ENCODE results near the gene HES4. TPM values are rescaled to one million over a fixed set of nuclear protein-coding genes. Genes with fewer than 3 reads are reported as not detected.
"Not testable (repeated sequence)": the region's sequence is repeated elsewhere in the genome, so short reads cannot be mapped to it uniquely, and the experiment has no call there.

The HES4 gene
- polyA plus RNA-seq, 1 donor (not counting 4 experiments of a cell fraction or from before 2014, with no cell fraction given) = 3.0 TPM

GRCh38 chr1:1032424-1032823 is 32.5 kb upstream of the HES4 start:
- Histone ChIP-seq H3K4me1 (ENCODE audit: control insufficient read depth, extremely low read depth, insufficient read depth, low read length) (peaks cover 6% of the 10 kb centered on the region), H3K4me2 (ENCODE audit: control insufficient read depth, extremely low read depth, insufficient read depth, low read depth, low read length) (peak overlapping the region; percentile 45), H3K27ac (ENCODE audit: control insufficient read depth, insufficient read depth, low read length) (no peak overlapping the region), H3K79me2 (ENCODE audit: control insufficient read depth, insufficient read depth, low read length) (peaks cover 50% of the 10 kb centered on the region), H3K9ac (ENCODE audit: control insufficient read depth, extremely low read depth, insufficient read depth, low read length) (no peak overlapping the region), H3K9me3 (ENCODE audit: control insufficient read depth, low read depth, low read length) (no peaks in the 10 kb centered on the region), H3K4me3 (ENCODE audit: control insufficient read depth in 2 of 3, extremely low read depth in 1 of 3, insufficient read depth in 2 of 3, low read depth in 1 of 3, low read length in 3 of 3) (no peak overlapping the region), H4K20me1 (ENCODE audit: control insufficient read depth, extremely low read depth, insufficient read depth, low read length) (peaks cover 43% of the 10 kb centered on the region), H3K9me1 (ENCODE audit: control insufficient read depth, extremely low read depth, insufficient read depth, low read length) (peaks cover 5% of the 10 kb centered on the region), H3K27me3 (ENCODE audit: control insufficient read depth, extremely low read depth, insufficient read depth, low read length) (no peaks in the 10 kb centered on the region), H2AFZ (ENCODE audit: control insufficient read depth, low read length) (no peak overlapping the region), H3K36me3 (ENCODE audit: control insufficient read depth in 2 of 2, extremely low read depth in 1 of 2, insufficient read depth in 2 of 2, low read length in 2 of 2) (peaks cover 23 to 30% of the 10 kb centered on the region in 2 experiments)
- DNase-seq (ENCODE audit: low read depth, low spot score) (no peak), FAIRE-seq (no peak)
- TF ChIP-seq EZH2 (IDR thresholded peaks at IDR 0.05; ENCODE audit: low read length) = no peak
- peak in 1 of 3 experiments; percentile 15 for TF ChIP-seq CTCF (optimal IDR thresholded peaks at IDR 0.05 in 1 of 3, IDR thresholded peaks at IDR 0.05 in 1 of 3, conservative IDR thresholded peaks at IDR 0.05 in 1 of 3; ENCODE audit: extremely low read depth in 1 of 3, insufficient read depth in 2 of 3, low read length in 3 of 3)
- dilution Hi-C loops (cut with MboI; ENCODE audit: extremely low pct_ligation_motif_present, low sequenced_read_pairs) = no loop called here

- FAIRE-seq (no peak), DNase-seq (ENCODE audit: low read depth, low spot score) (no peak)
- no peak overlapping the region for H3K4me2 ChIP-seq (ENCODE audit: control insufficient read depth, extremely low read depth, insufficient read depth, low read depth, low read length)
- no peak overlapping the region for H3K27ac ChIP-seq (ENCODE audit: control insufficient read depth, insufficient read depth, low read length)
- no peak overlapping the region for H3K9ac ChIP-seq (ENCODE audit: control insufficient read depth, extremely low read depth, insufficient read depth, low read length)
- peaks cover 37% of the 10 kb centered on the region for H4K20me1 ChIP-seq (ENCODE audit: control insufficient read depth, extremely low read depth, insufficient read depth, low read length)
- peaks cover 23 to 27% of the 10 kb centered on the region in 2 experiments for H3K36me3 ChIP-seq (ENCODE audit: control insufficient read depth in 2 of 2, extremely low read depth in 1 of 2, insufficient read depth in 2 of 2, low read length in 2 of 2)
- H3K27me3 ChIP-seq (ENCODE audit: control insufficient read depth, extremely low read depth, insufficient read depth, low read length) = no peaks in the 10 kb centered on the region
- H3K9me3 ChIP-seq (ENCODE audit: control insufficient read depth, low read depth, low read length) = no peaks in the 10 kb centered on the region
- H3K9me1 ChIP-seq (ENCODE audit: control insufficient read depth, extremely low read depth, insufficient read depth, low read length) = peaks cover 5% of the 10 kb centered on the region
- peaks cover 50% of the 10 kb centered on the region for H3K79me2 ChIP-seq (ENCODE audit: control insufficient read depth, insufficient read depth, low read length)
- TF ChIP-seq EZH2 (IDR thresholded peaks at IDR 0.05; ENCODE audit: low read length) = no peak
- TF ChIP-seq CTCF (optimal IDR thresholded peaks at IDR 0.05 in 1 of 3, IDR thresholded peaks at IDR 0.05 in 1 of 3, conservative IDR thresholded peaks at IDR 0.05 in 1 of 3; ENCODE audit: extremely low read depth in 1 of 3, insufficient read depth in 2 of 3, low read length in 3 of 3) = no peak
- peaks cover 3% of the 10 kb centered on the region for H3K4me1 ChIP-seq (ENCODE audit: control insufficient read depth, extremely low read depth, insufficient read depth, low read length)
- no peak overlapping the region for H3K4me3 ChIP-seq (ENCODE audit: control insufficient read depth in 2 of 3, extremely low read depth in 1 of 3, insufficient read depth in 2 of 3, low read depth in 1 of 3, low read length in 3 of 3)
- dilution Hi-C loops (cut with MboI; ENCODE audit: extremely low pct_ligation_motif_present, low sequenced_read_pairs) = no loop called here
- no peak overlapping the region for H2AFZ ChIP-seq (ENCODE audit: control insufficient read depth, low read length)
Observed at GRCh38 chr1:1031659-1032235, 31.9 kb upstream of the HES4 start.

GRCh38 chr1:1030867-1031658 is 31.2 kb upstream of the HES4 start:
- H3K27ac ChIP-seq (ENCODE audit: control insufficient read depth, insufficient read depth, low read length); dilution Hi-C loops (cut with MboI; ENCODE audit: extremely low pct_ligation_motif_present, low sequenced_read_pairs); FAIRE-seq; H3K27me3 ChIP-seq (ENCODE audit: control insufficient read depth, extremely low read depth, insufficient read depth, low read length); H3K9ac ChIP-seq (ENCODE audit: control insufficient read depth, extremely low read depth, insufficient read depth, low read length); H3K4me1 ChIP-seq (ENCODE audit: control insufficient read depth, extremely low read depth, insufficient read depth, low read length); H3K9me1 ChIP-seq (ENCODE audit: control insufficient read depth, extremely low read depth, insufficient read depth, low read length); H2AFZ ChIP-seq (ENCODE audit: control insufficient read depth, low read length); DNase-seq (ENCODE audit: low read depth, low spot score); H3K9me3 ChIP-seq (ENCODE audit: control insufficient read depth, low read depth, low read length); H3K4me2 ChIP-seq (ENCODE audit: control insufficient read depth, extremely low read depth, insufficient read depth, low read depth, low read length); H3K4me3 ChIP-seq (ENCODE audit: control insufficient read depth in 2 of 3, extremely low read depth in 1 of 3, insufficient read depth in 2 of 3, low read depth in 1 of 3, low read length in 3 of 3): not testable (repeated sequence)
- Histone ChIP-seq H3K36me3 (ENCODE audit: control insufficient read depth in 2 of 2, extremely low read depth in 1 of 2, insufficient read depth in 2 of 2, low read length in 2 of 2) (peaks cover 21 to 28% of the 10 kb centered on the region in 2 experiments), H4K20me1 (ENCODE audit: control insufficient read depth, extremely low read depth, insufficient read depth, low read length) (peaks cover 31% of the 10 kb centered on the region), H3K79me2 (ENCODE audit: control insufficient read depth, insufficient read depth, low read length) (peaks cover 55% of the 10 kb centered on the region)
